Measurements from ENCODE around the gene FOXA1. TPM values are rescaled to one million over a fixed set of nuclear protein-coding genes. Genes with fewer than 3 reads are reported as not detected.

FOXA1 gene
- total RNA-seq, 2 experiments from 2014 or later: not detected

GRCh38 chr14:37599507-37600368 lies 4.7 kb upstream of the FOXA1 start:
- no peak for DNase-seq
- H3K4me3 Mint-ChIP-seq: no peak overlapping the region
- peaks cover 2% of the 10 kb centered on the region for H3K9me3 Mint-ChIP-seq
- peaks cover 70% of the 10 kb centered on the region for H3K27me3 Mint-ChIP-seq (ENCODE audit: low read depth)
- no peak overlapping the region for H3K27ac Mint-ChIP-seq
- peaks cover 5% of the 10 kb centered on the region for H3K36me3 Mint-ChIP-seq (ENCODE audit: low read depth)
- intact Hi-C loops (cut with micrococcal nuclease): loop anchor here (5.0 to 10.0 kb wide), 7 partner anchors 937 to 1668 kb away; partner anchors contain the start of gene PAX9
- H3K4me1 Mint-ChIP-seq (ENCODE audit: low read depth): peaks cover 31% of the 10 kb centered on the region
- CTCF ChIA-PET: no interaction called here

GRCh38 chr14:37598747-37599506 lies 3.9 kb upstream of the FOXA1 start:
- Mint-ChIP-seq H3K36me3 (ENCODE audit: low read depth) (peaks cover 9% of the 10 kb centered on the region), H3K27me3 (ENCODE audit: low read depth) (peaks cover 73% of the 10 kb centered on the region), H3K9me3 (peaks cover 2% of the 10 kb centered on the region), H3K4me3 (no peak overlapping the region), H3K27ac (peak overlapping the region; percentile 50), H3K4me1 (ENCODE audit: low read depth) (peaks cover 35% of the 10 kb centered on the region)
- CTCF ChIA-PET: no interaction called here
- intact Hi-C loops (cut with micrococcal nuclease): loop anchor here (5.0 to 10.0 kb wide), 7 partner anchors 937 to 1668 kb away; partner anchors contain the start of gene PAX9
- no peak for DNase-seq

GRCh38 chr14:37597914-37598746 lies 3.1 kb upstream of the FOXA1 start:
- intact Hi-C loops (cut with micrococcal nuclease): loop anchor here (5.0 to 10.0 kb wide), 7 partner anchors 936 to 1669 kb away; partner anchors contain the start of gene PAX9
- CTCF ChIA-PET: no interaction called here
- Mint-ChIP-seq H3K27me3 (ENCODE audit: low read depth) (peaks cover 75% of the 10 kb centered on the region), H3K4me3 (no peak overlapping the region), H3K4me1 (ENCODE audit: low read depth) (peaks cover 35% of the 10 kb centered on the region), H3K36me3 (ENCODE audit: low read depth) (peaks cover 9% of the 10 kb centered on the region), H3K27ac (no peak overlapping the region), H3K9me3 (peaks cover 2% of the 10 kb centered on the region)
- no peak for DNase-seq

GRCh38 chr14:37597538-37597913 lies 2.5 kb upstream of the FOXA1 start:
- H3K27me3 Mint-ChIP-seq (ENCODE audit: low read depth): peaks cover 75% of the 10 kb centered on the region
- intact Hi-C loops (cut with micrococcal nuclease): loop anchor here (5.0 to 10.0 kb wide), 7 partner anchors 935 to 1670 kb away; partner anchors contain the start of gene PAX9
- no peak overlapping the region for H3K4me3 Mint-ChIP-seq
- no peak overlapping the region for H3K27ac Mint-ChIP-seq
- DNase-seq: no peak
- peaks cover 38% of the 10 kb centered on the region for H3K4me1 Mint-ChIP-seq (ENCODE audit: low read depth)
- H3K9me3 Mint-ChIP-seq: peaks cover 3% of the 10 kb centered on the region
- peaks cover 13% of the 10 kb centered on the region for H3K36me3 Mint-ChIP-seq (ENCODE audit: low read depth)
- CTCF ChIA-PET: no interaction called here

- peaks cover 39% of the 10 kb centered on the region for H3K4me1 Mint-ChIP-seq (ENCODE audit: low read depth)
- intact Hi-C loops (cut with micrococcal nuclease): loop anchor here (5.0 to 10.0 kb wide), 7 partner anchors 935 to 1670 kb away; partner anchors contain the start of gene PAX9
- peaks cover 4% of the 10 kb centered on the region for H3K9me3 Mint-ChIP-seq
- H3K36me3 Mint-ChIP-seq (ENCODE audit: low read depth): peaks cover 14% of the 10 kb centered on the region
- CTCF ChIA-PET: no interaction called here
- peak overlapping the region; percentile 8 for H3K27ac Mint-ChIP-seq
- H3K27me3 Mint-ChIP-seq (ENCODE audit: low read depth): peaks cover 77% of the 10 kb centered on the region
- no peak for DNase-seq
- H3K4me3 Mint-ChIP-seq: no peak overlapping the region
Measured at GRCh38 chr14:37596790-37597472, 1.9 kb upstream of the FOXA1 start.

GRCh38 chr14:37595809-37596621 lies 966 bp upstream of the FOXA1 start:
- Mint-ChIP-seq H3K4me3 (peak overlapping the region; percentile 56), H3K27ac (peak overlapping the region; percentile 46), H3K36me3 (ENCODE audit: low read depth) (peaks cover 17% of the 10 kb centered on the region), H3K9me3 (peaks cover 4% of the 10 kb centered on the region), H3K4me1 (ENCODE audit: low read depth) (peaks cover 39% of the 10 kb centered on the region), H3K27me3 (ENCODE audit: low read depth) (peaks cover 76% of the 10 kb centered on the region)
- CTCF ChIA-PET: interaction anchor here (0.6 kb wide), 1 partner anchor 258 kb away, joined by 3 read pairs; no protein-coding TSS in a partner anchor
- DNase-seq: peak; percentile 91
- intact Hi-C loops (cut with micrococcal nuclease): loop anchor here (1.0 to 10.0 kb wide), 8 partner anchors 469 to 1671 kb away; partner anchors contain the start of gene PAX9

GRCh38 chr14:37594238-37594970 lies 645 bp downstream of the FOXA1 start:
- intact Hi-C loops (cut with micrococcal nuclease): loop anchor here (1.0 to 10.0 kb wide), 4 partner anchors 280 to 1660 kb away; no protein-coding TSS in a partner anchor
- CTCF ChIA-PET: no interaction called here
- peaks cover 18% of the 10 kb centered on the region for H3K36me3 Mint-ChIP-seq (ENCODE audit: low read depth)
- H3K27ac Mint-ChIP-seq: peak overlapping the region; percentile 47
- peak overlapping the region; percentile 53 for H3K4me3 Mint-ChIP-seq
- peaks cover 4% of the 10 kb centered on the region for H3K9me3 Mint-ChIP-seq
- peaks cover 74% of the 10 kb centered on the region for H3K27me3 Mint-ChIP-seq (ENCODE audit: low read depth)
- peak; percentile 72 for DNase-seq
- peaks cover 34% of the 10 kb centered on the region for H3K4me1 Mint-ChIP-seq (ENCODE audit: low read depth)

GRCh38 chr14:37593511-37594237 lies 1.4 kb downstream of the FOXA1 start:
- Mint-ChIP-seq H3K27me3 (ENCODE audit: low read depth) (peaks cover 74% of the 10 kb centered on the region), H3K36me3 (ENCODE audit: low read depth) (peaks cover 15% of the 10 kb centered on the region), H3K9me3 (peaks cover 4% of the 10 kb centered on the region), H3K4me1 (ENCODE audit: low read depth) (peaks cover 27% of the 10 kb centered on the region), H3K27ac (no peak overlapping the region), H3K4me3 (peak overlapping the region; percentile 50)
- CTCF ChIA-PET: no interaction called here
- intact Hi-C loops (cut with micrococcal nuclease): loop anchor here (1.0 to 10.0 kb wide), 4 partner anchors 281 to 1659 kb away; no protein-coding TSS in a partner anchor
- DNase-seq: no peak

- H3K4me3 Mint-ChIP-seq: no peak overlapping the region
- peaks cover 4% of the 10 kb centered on the region for H3K9me3 Mint-ChIP-seq
- no peak overlapping the region for H3K27ac Mint-ChIP-seq
- peaks cover 15% of the 10 kb centered on the region for H3K36me3 Mint-ChIP-seq (ENCODE audit: low read depth)
- no peak for DNase-seq
- peaks cover 24% of the 10 kb centered on the region for H3K4me1 Mint-ChIP-seq (ENCODE audit: low read depth)
- peaks cover 72% of the 10 kb centered on the region for H3K27me3 Mint-ChIP-seq (ENCODE audit: low read depth)
- CTCF ChIA-PET: no interaction called here
- intact Hi-C loops (cut with micrococcal nuclease): loop anchor here (10.0 kb wide), 2 partner anchors 1432 to 1658 kb away; no protein-coding TSS in a partner anchor
Measured at GRCh38 chr14:37592482-37593408, 2.3 kb downstream of the FOXA1 start.

All from activated naive CD4-positive, alpha-beta T cell treated with anti-CD3 and anti-CD28 coated beads for 36 hours (primary cell).